H54 (cell line): Measurements from ENCODE around the gene SSH2.
"Not testable (repeated sequence)": the region's sequence is repeated elsewhere in the genome, so short reads cannot be mapped to it uniquely, and the experiment has no call there.

Experiments used
- DNase-seq: peaks from one replicate; pipeline ENCODE4 v3.0.0; 2011; ENCODE audit warnings: low spot score, mixed read lengths; ENCODE audit not compliant: insufficient read length
- FAIRE-seq: peaks from 3 replicates; lab custom pipeline; 2011; peaks lifted over from hg19 to GRCh38; lab: Jason Lieb, UNC
- POLR2A ChIP-seq: IDR thresholded peaks from 2 replicates; pipeline ENCODE4 v1.6.1; 2011; ENCODE audit warnings: low read depth, mild to moderate bottlenecking, low read length

SSH2 gene

DNA sequence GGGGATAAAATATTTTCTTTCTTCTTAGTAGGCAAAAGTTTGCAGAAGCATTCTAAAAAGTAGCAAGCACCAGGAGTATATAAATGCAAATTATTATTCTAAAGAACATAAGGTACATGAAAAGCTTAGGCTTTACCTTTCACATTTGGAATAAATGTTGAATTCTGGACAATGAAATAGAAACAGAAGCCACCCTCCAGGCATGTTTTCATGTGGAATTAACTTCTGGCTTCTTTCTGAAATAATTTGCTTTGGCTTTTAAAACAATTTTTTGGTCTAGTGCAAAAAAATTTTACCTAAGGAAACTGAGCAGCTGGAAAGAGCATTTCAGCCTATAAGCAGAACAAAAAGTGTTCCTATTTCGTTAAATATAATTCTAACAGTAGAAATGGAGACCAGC lies 197.8 kb downstream of the SSH2 start:
- no peak for FAIRE-seq
- no peak for DNase-seq
- no peak for TF ChIP-seq POLR2A

- TF ChIP-seq POLR2A = no peak
- no peak for FAIRE-seq
- DNase-seq = no peak
Measured at GRCh38 chr17:29731589-29731929, 198.5 kb downstream of the SSH2 start.

DNA sequence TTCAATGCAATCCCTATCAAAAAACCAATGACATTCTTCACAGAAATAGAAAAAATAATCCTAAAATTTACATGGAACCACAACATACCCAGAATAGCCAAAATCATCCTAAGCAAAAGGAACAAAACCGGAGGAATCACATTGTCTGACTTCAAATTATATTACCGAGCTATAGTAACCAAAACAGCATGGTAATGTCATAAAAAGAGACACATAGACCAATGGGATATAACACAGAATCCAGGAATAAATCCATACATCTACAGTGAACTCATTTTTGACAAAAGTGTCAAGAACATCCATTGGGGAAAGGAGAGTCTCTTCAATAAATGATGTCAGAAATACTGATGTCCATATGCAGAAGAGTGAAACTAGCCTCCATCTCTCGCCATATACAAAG lies 201.5 kb downstream of the SSH2 start:
- FAIRE-seq (no peak), DNase-seq (no peak)
- no peak for TF ChIP-seq POLR2A

- TF ChIP-seq POLR2A = no peak
- DNase-seq (no peak), FAIRE-seq (no peak)
Measured at GRCh38 chr17:29726715-29727252, 203.2 kb downstream of the SSH2 start.

GRCh38 chr17:29725408-29725807 lies 204.6 kb downstream of the SSH2 start:
- not testable (repeated sequence) for FAIRE-seq, DNase-seq

DNA sequence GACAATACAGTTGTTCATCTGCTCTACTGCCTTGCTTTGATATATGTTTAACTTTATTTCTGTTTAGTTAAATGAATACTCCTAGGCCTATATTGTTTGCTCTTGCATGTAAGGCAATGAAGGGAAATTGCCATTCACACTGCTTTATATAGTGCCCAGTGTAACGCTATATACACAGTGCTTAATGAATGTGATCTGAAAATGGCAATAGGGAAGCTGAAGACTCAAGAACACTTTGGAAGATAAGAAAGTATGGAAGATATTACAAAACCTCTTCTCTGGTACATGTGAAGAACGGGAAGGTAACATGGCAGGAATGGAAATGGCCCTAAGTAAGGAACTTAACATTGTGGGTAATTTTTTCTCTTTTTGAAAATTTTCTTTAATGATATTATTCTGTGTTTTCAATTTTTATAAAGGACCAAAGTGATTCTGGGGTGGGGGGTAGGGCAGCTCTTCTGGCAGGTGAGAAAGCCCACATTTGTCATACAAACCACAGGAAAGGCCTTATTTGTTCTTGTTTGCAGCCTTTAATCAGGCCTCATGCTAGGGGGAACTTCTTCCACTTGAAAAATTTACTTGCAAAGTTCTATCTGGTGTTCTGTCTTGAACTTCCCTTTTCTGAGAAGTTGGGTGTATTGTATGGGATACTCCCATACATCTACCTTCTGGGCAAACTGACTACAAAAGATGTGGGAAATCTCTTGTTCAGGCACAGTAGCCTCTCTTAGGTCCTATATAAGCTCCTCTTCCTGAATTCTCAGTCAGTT lies 206.6 kb downstream of the SSH2 start:
- no peak for DNase-seq
- no peak for TF ChIP-seq POLR2A
- no peak for FAIRE-seq

DNA sequence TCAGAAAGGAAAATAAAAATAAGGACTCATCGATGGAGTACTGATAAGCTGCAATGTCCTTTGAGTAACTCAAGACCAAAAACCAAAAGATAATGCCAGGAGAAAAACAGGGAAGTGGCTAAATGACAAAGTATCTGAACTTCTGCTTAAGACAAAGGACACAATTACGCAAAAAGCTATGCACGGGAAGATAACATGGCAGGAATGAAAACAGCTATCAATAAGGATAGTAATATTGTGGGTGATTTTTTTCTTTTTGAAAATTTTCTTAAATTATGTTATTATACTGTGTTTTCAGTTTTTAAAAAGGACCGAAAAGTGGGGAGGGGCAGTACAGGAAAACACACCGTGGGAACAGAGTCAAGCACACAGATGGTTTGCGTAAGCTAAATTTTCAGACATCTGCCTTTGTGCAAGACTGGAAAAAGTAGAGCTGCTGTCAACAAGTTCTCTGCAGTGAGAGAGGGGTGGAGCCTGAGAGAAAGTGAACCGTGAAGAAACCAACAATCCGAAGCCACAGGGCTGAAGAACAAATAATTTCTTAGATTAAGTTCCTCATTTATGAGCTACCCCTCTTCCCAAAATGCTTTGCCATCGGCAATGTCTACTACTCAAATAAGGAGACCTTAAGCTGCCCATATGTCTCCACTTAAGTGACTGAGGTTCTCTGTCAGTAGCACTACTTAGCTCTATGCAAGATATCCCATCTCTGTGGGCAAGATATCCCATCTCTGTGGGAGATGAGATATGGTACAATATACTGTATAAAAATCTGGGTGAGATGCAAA lies 207.4 kb downstream of the SSH2 start:
- DNase-seq (no peak), FAIRE-seq (no peak)
- TF ChIP-seq POLR2A = no peak

DNA sequence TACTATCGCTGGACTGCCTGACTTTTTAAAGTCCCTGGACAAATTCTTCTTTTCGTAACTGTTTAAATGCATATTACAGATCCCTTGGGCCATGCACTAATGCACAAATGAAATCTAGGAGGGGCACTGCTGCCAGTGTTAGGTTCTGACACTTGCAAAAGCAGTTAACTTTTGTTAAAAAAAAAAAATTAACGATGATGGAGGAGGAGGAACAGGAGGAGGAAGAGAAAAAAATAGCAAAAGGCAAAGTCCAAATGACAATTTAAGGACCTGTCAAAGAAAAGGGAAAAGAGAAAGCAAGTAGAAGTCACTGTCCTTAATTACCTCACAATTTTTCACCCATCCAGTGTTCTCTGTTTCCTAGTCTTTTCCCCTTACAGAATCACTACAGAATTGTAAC lies 209.5 kb downstream of the SSH2 start:
- TF ChIP-seq POLR2A = no peak
- FAIRE-seq = no peak
- DNase-seq = no peak

GRCh38 chr17:29719469-29719868 lies 210.6 kb downstream of the SSH2 start:
- DNase-seq (no peak), FAIRE-seq (no peak)
- TF ChIP-seq POLR2A = no peak

GRCh38 chr17:29718446-29719039 lies 211.5 kb downstream of the SSH2 start:
- no peak for DNase-seq
- no peak for TF ChIP-seq POLR2A
- no peak for FAIRE-seq

DNA sequence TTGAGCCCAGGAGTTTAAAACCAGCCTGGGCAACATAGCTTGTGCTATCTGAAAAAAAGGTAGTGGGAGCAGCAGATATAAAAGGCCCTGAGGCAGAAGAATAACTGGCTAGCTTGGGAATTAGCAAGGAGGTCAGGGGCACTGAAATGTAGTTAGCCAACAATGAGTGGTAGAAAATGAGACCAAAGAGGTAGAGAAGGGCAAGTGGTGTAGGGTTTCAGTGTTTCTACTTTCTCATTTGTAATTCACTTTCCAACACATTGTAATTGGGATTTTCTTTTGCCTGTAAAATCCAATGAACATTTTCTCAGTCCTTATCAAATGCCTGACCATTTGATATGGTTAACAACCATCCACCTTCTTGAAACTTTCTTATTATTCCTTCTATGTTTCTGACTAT lies 212.2 kb downstream of the SSH2 start:
- TF ChIP-seq POLR2A = no peak
- DNase-seq = no peak
- FAIRE-seq = no peak

- no peak for TF ChIP-seq POLR2A
- FAIRE-seq = no peak
Measured at GRCh38 chr17:29716566-29716965, 213.5 kb downstream of the SSH2 start.

DNA sequence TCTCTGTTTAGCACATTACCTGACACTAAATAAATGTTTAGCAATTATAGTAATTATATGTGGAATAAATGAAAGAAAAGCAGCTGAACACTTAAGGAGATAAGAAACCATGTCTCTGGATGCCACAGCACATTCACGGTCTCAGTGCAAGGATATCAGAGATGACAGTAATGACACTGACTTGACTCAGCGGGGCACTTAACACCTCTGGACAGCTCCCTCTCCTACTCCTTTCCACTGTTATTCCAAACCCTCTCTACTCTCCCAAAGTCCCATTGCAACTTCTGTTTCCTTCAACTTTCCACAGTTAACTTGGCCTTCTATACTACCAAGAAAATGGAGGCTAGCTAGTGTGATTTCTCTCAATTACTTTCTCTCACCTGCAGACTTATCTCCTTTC lies 214.3 kb downstream of the SSH2 start:
- DNase-seq (no peak), FAIRE-seq (no peak)

More at GRCh38 chr17:29716566-29716965, 213.5 kb downstream of the SSH2 start:
- DNase-seq = no peak

GRCh38 chr17:29714146-29714545 lies 215.9 kb downstream of the SSH2 start:
- FAIRE-seq = no peak
- DNase-seq = no peak
- no peak for TF ChIP-seq POLR2A

More for the DNA sequence above, 214.3 kb downstream of the SSH2 start:
- TF ChIP-seq POLR2A = no peak
